Measurements from ENCODE around the gene NR3C1.

DNA sequence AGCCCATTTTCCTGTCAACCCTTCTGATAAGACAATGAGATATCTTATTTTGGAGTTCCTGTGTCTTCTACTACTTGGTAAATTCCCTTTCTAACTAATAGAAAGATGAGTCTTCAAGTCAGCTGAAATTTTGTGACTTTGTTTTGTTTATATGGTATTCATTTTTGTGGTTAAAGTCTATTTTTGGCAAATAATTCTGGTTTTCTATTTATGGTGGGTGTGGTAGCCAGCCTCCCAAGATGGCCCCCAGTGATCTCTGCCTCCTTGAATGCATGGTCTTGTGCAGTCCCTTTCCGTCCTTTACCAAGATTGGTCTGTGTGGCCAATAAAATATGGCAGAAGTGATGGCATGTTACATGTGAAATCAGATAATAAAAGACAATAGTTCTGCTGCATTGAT, 91.5 kb downstream of the NR3C1 start:
- TF ChIP-seq POLR2A (IDR thresholded peaks at IDR 0.05; ENCODE audit: low read depth, low read length) (no peak), MAFK (IDR thresholded peaks at IDR 0.05; ENCODE audit: low read depth, low read length) (no peak), RCOR1 (IDR thresholded peaks at IDR 0.05; ENCODE audit: insufficient replicate concordance, low read length) (no peak)
- TF ChIP-seq, protein P1, sequence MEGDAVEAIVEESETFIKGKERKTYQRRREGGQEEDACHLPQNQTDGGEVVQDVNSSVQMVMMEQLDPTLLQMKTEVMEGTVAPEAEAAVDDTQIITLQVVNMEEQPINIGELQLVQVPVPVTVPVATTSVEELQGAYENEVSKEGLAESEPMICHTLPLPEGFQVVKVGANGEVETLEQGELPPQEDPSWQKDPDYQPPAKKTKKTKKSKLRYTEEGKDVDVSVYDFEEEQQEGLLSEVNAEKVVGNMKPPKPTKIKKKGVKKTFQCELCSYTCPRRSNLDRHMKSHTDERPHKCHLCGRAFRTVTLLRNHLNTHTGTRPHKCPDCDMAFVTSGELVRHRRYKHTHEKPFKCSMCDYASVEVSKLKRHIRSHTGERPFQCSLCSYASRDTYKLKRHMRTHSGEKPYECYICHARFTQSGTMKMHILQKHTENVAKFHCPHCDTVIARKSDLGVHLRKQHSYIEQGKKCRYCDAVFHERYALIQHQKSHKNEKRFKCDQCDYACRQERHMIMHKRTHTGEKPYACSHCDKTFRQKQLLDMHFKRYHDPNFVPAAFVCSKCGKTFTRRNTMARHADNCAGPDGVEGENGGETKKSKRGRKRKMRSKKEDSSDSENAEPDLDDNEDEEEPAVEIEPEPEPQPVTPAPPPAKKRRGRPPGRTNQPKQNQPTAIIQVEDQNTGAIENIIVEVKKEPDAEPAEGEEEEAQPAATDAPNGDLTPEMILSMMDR (conservative IDR thresholded peaks at IDR 0.05; ENCODE audit: low read depth, low read length), result no peak
- TF ChIP-seq, protein P2, sequence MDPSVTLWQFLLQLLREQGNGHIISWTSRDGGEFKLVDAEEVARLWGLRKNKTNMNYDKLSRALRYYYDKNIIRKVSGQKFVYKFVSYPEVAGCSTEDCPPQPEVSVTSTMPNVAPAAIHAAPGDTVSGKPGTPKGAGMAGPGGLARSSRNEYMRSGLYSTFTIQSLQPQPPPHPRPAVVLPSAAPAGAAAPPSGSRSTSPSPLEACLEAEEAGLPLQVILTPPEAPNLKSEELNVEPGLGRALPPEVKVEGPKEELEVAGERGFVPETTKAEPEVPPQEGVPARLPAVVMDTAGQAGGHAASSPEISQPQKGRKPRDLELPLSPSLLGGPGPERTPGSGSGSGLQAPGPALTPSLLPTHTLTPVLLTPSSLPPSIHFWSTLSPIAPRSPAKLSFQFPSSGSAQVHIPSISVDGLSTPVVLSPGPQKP (IDR thresholded peaks at IDR 0.05; ENCODE audit: borderline replicate concordance, low read depth, low read length), result no peak
